Fibroblast of lung (primary cell): ENCODE data around the gene SLC6A5. TPM values are rescaled to one million over a fixed set of nuclear protein-coding genes. Genes with fewer than 3 reads are reported as not detected.

Experiments
- DNase-seq, 2 donors: peaks; one replicate each; pipeline versions ENCODE4 v3.0.0 to v3.0.0-alpha.2; 2010; ENCODE audit warnings: low read depth in 2 of 2
- H2AFZ ChIP-seq: 2 replicates; pipeline ENCODE4 v1.5.1; 2012; ENCODE audit warnings: low read length, control low read depth, inconsistent platforms
- H3K27ac ChIP-seq: 2 replicates; pipeline ENCODE4 v1.5.1; 2011; ENCODE audit warnings: low read length, control low read depth; ENCODE audit not compliant: insufficient read depth
- H3K27me3 ChIP-seq: 2 replicates; pipeline ENCODE4 v1.5.1; 2011; ENCODE audit warnings: mild to moderate bottlenecking, low read length; ENCODE audit not compliant: control insufficient read depth, insufficient read depth
- H3K36me3 ChIP-seq: 2 replicates; pipeline ENCODE4 v1.5.1; 2011; ENCODE audit warnings: low read length; ENCODE audit not compliant: control insufficient read depth, insufficient read depth
- H3K4me1 ChIP-seq: 2 replicates; pipeline ENCODE4 v1.5.1; 2011; ENCODE audit warnings: low read length; ENCODE audit not compliant: control insufficient read depth, insufficient read depth; ENCODE audit errors: extremely low read depth
- H3K4me2 ChIP-seq: 2 replicates; pipeline ENCODE4 v1.5.1; 2011; ENCODE audit warnings: low read length, control low read depth; ENCODE audit not compliant: insufficient read depth; ENCODE audit errors: extremely low read depth
- H3K4me3 ChIP-seq, 4 experiments: fragments of 200-600 bp in 1 of 4; sonication (generic) in 1 of 4; replicated peaks in 1 of 4; 2 replicates each; pipeline ENCODE4 v1.5.1; 2011 to 2016; ENCODE audit warnings: low read length in 4 of 4, low read depth in 3 of 4, mild to moderate bottlenecking in 3 of 4, control low read depth in 2 of 4, inconsistent platforms in 1 of 4, mixed read lengths in 1 of 4; ENCODE audit not compliant: insufficient read depth in 1 of 4; ENCODE audit errors: control extremely low read depth in 1 of 4
- H3K79me2 ChIP-seq: 2 replicates; pipeline ENCODE4 v1.5.1; 2012; ENCODE audit warnings: mild to moderate bottlenecking, low read length, inconsistent platforms; ENCODE audit not compliant: control insufficient read depth, insufficient read depth
- H3K9ac ChIP-seq: 2 replicates; pipeline ENCODE4 v1.5.1; 2011; ENCODE audit warnings: mild to moderate bottlenecking, low read length, control low read depth; ENCODE audit not compliant: insufficient read depth
- H3K9me3 ChIP-seq: 2 replicates; pipeline ENCODE4 v1.5.1; 2012; ENCODE audit warnings: low read depth, low read length; ENCODE audit not compliant: control insufficient read depth, insufficient read depth
- H4K20me1 ChIP-seq: 2 replicates; pipeline ENCODE4 v1.5.1; 2011; ENCODE audit warnings: low read length; ENCODE audit not compliant: control insufficient read depth, insufficient read depth; ENCODE audit errors: extremely low read depth
- CTCF ChIP-seq, 2 donors: IDR thresholded peaks in 1 of 2; conservative IDR thresholded peaks in 1 of 2; 1 replicate in 1 of 2; 2 replicates in 1 of 2; pipeline ENCODE4 v1.5.1; 2011 to 2012; ENCODE audit warnings: low read length in 2 of 2, control low read depth in 1 of 2, inconsistent platforms in 1 of 2, low read depth in 1 of 2, mild to moderate bottlenecking in 1 of 2
- EZH2 ChIP-seq: IDR thresholded peaks from 2 replicates; pipeline ENCODE4 v1.5.1; 2012; ENCODE audit warnings: low read length, control low read depth, mild to moderate bottlenecking; ENCODE audit errors: missing control alignments
- polyA plus RNA-seq, 2 donors: library from polyadenylated mRNA; depleted of rRNA in 1 of 2; stranded (reverse) in 1 of 2; unstranded in 1 of 2; fragments of >200 nt; gene quantifications; 2 replicates each; pipeline ENCODE4 v1.2.1, GENCODE V29; 2011 to 2012; ENCODE audit warnings: missing spikeins in 1 of 2
- total RNA-seq: library from RNA; depleted of rRNA; stranded (reverse); fragments of >200 nt; gene quantifications from 2 replicates; pipeline ENCODE4 v1.2.1, GENCODE V29; 2014

Gene SLC6A5
- total and polyA plus RNA-seq, 2 donors (not counting 1 experiment from before 2014, with no cell fraction given), result not detected

GRCh38 chr11:20626279-20626678 is 26.9 kb downstream of the SLC6A5 start:
- no peaks in the 10 kb centered on the region for H4K20me1 ChIP-seq
- DNase-seq, result no peak
- H3K4me3 ChIP-seq, result no peak overlapping the region
- no peak overlapping the region for H2AFZ ChIP-seq
- no peaks in the 10 kb centered on the region for H3K9me3 ChIP-seq
- no peaks in the 10 kb centered on the region for H3K27me3 ChIP-seq
- H3K9ac ChIP-seq, result no peak overlapping the region
- no peaks in the 10 kb centered on the region for H3K79me2 ChIP-seq
- no peaks in the 10 kb centered on the region for H3K4me1 ChIP-seq
- H3K27ac ChIP-seq, result no peak overlapping the region
- H3K36me3 ChIP-seq, result no peaks in the 10 kb centered on the region
- H3K4me2 ChIP-seq, result no peak overlapping the region
- TF ChIP-seq CTCF (conservative IDR thresholded peaks at IDR 0.05 in 1 of 2, IDR thresholded peaks at IDR 0.05 in 1 of 2; ENCODE audit: low read depth in 1 of 2, low read length in 2 of 2), result no peak
- TF ChIP-seq EZH2, result no peak

GRCh38 chr11:20627026-20627425 is 27.6 kb downstream of the SLC6A5 start:
- H4K20me1 ChIP-seq, result no peaks in the 10 kb centered on the region
- no peak overlapping the region for H3K27ac ChIP-seq
- no peak overlapping the region for H3K4me2 ChIP-seq
- no peak overlapping the region for H3K4me3 ChIP-seq
- H3K9ac ChIP-seq, result no peak overlapping the region
- H3K27me3 ChIP-seq, result no peaks in the 10 kb centered on the region
- no peaks in the 10 kb centered on the region for H3K36me3 ChIP-seq
- DNase-seq, result no peak
- H3K4me1 ChIP-seq, result no peaks in the 10 kb centered on the region
- TF ChIP-seq CTCF (conservative IDR thresholded peaks at IDR 0.05 in 1 of 2, IDR thresholded peaks at IDR 0.05 in 1 of 2; ENCODE audit: low read depth in 1 of 2, low read length in 2 of 2) (no peak), EZH2 (no peak)
- H3K9me3 ChIP-seq, result no peaks in the 10 kb centered on the region
- no peak overlapping the region for H2AFZ ChIP-seq
- no peaks in the 10 kb centered on the region for H3K79me2 ChIP-seq

- no peaks in the 10 kb centered on the region for H3K36me3 ChIP-seq
- H3K4me2 ChIP-seq, result no peak overlapping the region
- no peaks in the 10 kb centered on the region for H4K20me1 ChIP-seq
- no peaks in the 10 kb centered on the region for H3K9me3 ChIP-seq
- H3K79me2 ChIP-seq, result no peaks in the 10 kb centered on the region
- no peak for DNase-seq
- H3K4me3 ChIP-seq, result no peak overlapping the region
- H3K27me3 ChIP-seq, result no peaks in the 10 kb centered on the region
- H2AFZ ChIP-seq, result no peak overlapping the region
- TF ChIP-seq EZH2, result no peak
- no peak for TF ChIP-seq CTCF (conservative IDR thresholded peaks at IDR 0.05 in 1 of 2, IDR thresholded peaks at IDR 0.05 in 1 of 2; ENCODE audit: low read depth in 1 of 2, low read length in 2 of 2)
- H3K9ac ChIP-seq, result no peak overlapping the region
- H3K4me1 ChIP-seq, result no peaks in the 10 kb centered on the region
- H3K27ac ChIP-seq, result no peak overlapping the region
Measured at GRCh38 chr11:20627701-20628100, 28.3 kb downstream of the SLC6A5 start.
